Measurements from ENCODE around the gene NIP7.

The NIP7 gene

GRCh38 chr16:69386596-69386995 lies 47.0 kb downstream of the NIP7 start:
- Histone ChIP-seq H2AK5ac (ENCODE audit: low read length) (no peak overlapping the region), H2BK15ac (replicated peaks; ENCODE audit: low read depth) (no peak overlapping the region), H4K8ac (ENCODE audit: low read depth, low read length) (no peak overlapping the region), H4K5ac (ENCODE audit: low read length) (no peak overlapping the region), H3K27ac (ENCODE audit: low read depth, low read length) (no peak overlapping the region), H3K4ac (ENCODE audit: low read depth, low read length) (no peak overlapping the region), H2BK5ac (ENCODE audit: low read length) (no peak overlapping the region), H3K4me2 (ENCODE audit: low read length) (no peak overlapping the region), H3K18ac (ENCODE audit: low read length) (no peak overlapping the region), H3K56ac (ENCODE audit: low read length) (no peak overlapping the region), H3K79me1 (ENCODE audit: low read length) (peaks cover 9% of the 10 kb centered on the region), H3K79me2 (ENCODE audit: control insufficient read depth, insufficient read depth, low read length) (peaks cover 19% of the 10 kb centered on the region), H3K4me1 (ENCODE audit: control insufficient read depth, low read depth, low read length) (peaks cover 2% of the 10 kb centered on the region), H2BK120ac (ENCODE audit: low read depth, low read length) (no peak overlapping the region), H3K9ac (ENCODE audit: low read length) (no peak overlapping the region), H3K23ac (ENCODE audit: low read length) (no peak overlapping the region), H3K4me3 (ENCODE audit: low read length) (no peak overlapping the region), H3K27me3 (ENCODE audit: insufficient read depth, low read length, poor library complexity) (no peaks in the 10 kb centered on the region), H3K36me3 (ENCODE audit: control insufficient read depth, insufficient read depth, low read length) (peaks cover 4% of the 10 kb centered on the region)
- no peak for DNase-seq
- WGBS (ENCODE audit: extremely low coverage, insufficient coverage, low lambda C conversion rate), result no CpG with 5 or more reads among the region's 1 CpG

Data from mesendoderm (in vitro differentiated cells).